Hematopoietic multipotent progenitor cell treated with erythropoietin and hydrocortisone succinate and interleukin-3 and kit ligand, for 6 days (in vitro differentiated cells): Measurements from ENCODE around the gene PDZRN3.
"Not testable (repeated sequence)": the region's sequence is repeated elsewhere in the genome, so short reads cannot be mapped to it uniquely, and the experiment has no call there.

Experiments
- DNase-seq: peaks from one replicate; pipeline ENCODE4 v3.0.0-alpha.2; 2015

PDZRN3 gene

DNA sequence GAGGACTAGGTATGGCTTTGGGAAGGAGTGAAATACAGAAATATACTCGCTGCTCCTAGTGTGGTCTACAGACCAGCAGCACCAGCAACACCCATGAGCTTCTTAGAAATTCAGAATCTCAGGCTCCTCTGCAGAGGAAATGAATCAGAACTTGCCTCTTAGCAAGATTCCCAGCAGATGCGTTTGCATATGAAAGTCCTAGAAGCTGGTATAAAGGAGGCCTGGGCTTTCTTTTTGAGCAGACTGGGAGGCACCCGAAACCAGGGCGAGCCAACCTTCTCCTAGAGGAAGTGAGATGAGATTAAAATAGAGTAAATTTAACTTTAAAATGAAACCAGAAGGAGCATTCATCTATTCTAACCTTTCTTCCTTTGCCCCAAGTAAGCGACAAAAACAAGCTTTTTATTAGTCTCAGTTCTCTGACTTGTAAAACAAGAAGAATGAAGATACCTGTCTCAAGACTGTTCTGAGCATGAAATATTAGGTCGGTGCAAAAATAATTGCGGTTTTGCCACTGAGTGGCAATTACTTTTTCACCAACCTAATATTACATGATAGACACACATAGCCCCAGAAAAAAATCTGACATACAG lies 140.0 kb downstream of the PDZRN3 start:
- DNase-seq = no peak

DNA sequence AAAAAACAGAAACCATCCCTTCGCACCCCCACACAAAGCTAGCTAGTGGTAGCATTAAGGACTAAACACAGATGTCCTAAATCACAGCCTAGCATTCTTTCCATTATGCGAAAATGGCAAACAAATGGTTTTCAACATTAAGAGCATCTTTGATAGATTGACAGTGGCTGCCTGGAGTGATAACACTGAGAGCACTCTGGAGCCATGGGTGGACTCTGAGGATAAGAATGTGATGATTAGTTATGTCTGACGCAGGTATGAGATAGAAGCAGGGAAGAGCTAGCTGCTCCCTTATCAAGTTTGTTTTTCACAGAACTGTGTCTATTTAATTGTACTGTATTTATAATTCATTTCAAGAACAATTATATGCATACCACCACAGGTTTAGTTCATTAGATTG lies 142.9 kb downstream of the PDZRN3 start:
- DNase-seq = no peak

DNA sequence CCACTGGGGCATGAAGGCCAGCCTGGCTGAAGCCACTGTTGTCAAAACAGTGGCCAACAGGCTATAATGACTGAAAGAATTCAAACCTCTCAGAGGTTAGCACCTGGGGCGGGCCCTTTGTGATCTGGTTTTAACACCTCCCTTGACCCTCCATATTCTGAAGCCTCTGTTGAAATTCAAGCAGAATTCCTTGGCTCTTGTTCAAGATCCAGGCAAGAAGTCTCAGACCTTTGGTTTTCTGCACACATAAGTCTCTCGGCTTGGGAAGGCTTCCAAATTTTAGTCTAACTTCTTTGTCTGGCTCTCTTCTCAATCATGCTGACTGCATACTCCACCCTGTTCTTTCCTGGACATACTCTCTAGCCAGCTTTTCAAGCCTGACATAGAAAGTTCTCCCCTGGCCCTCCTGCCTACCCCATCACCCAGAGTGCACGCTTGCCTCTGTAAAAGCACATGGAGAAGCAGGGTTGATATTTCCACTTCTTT lies 144.5 kb downstream of the PDZRN3 start:
- DNase-seq = no peak

GRCh38 chr3:73479325-73479724 lies 145.4 kb downstream of the PDZRN3 start:
- no peak for DNase-seq

DNA sequence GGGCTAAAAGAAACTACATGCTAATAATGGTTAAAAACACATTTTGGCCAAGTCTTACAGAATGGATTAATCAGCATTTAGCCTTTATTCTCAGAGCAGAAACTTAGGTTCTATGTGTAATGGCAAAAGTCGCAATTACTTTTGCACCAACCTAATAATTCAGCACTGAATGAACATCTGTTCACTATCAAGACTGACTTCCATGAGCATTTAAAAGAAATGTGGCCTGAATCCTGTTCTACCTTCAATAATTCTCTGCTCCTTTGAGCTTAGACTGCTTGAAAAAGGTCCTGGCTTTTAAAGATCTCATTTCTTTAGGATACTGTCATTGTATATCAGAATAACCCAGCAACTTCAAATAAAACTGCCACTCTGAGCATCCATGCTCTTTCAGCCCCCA lies 145.9 kb downstream of the PDZRN3 start:
- no peak for DNase-seq

- DNase-seq = no peak
Measured at GRCh38 chr3:73475717-73476116, 149.0 kb downstream of the PDZRN3 start.

- no peak for DNase-seq
Measured at GRCh38 chr3:73475175-73475574, 149.6 kb downstream of the PDZRN3 start.

GRCh38 chr3:73474619-73475018 lies 150.1 kb downstream of the PDZRN3 start:
- DNase-seq = no peak

DNA sequence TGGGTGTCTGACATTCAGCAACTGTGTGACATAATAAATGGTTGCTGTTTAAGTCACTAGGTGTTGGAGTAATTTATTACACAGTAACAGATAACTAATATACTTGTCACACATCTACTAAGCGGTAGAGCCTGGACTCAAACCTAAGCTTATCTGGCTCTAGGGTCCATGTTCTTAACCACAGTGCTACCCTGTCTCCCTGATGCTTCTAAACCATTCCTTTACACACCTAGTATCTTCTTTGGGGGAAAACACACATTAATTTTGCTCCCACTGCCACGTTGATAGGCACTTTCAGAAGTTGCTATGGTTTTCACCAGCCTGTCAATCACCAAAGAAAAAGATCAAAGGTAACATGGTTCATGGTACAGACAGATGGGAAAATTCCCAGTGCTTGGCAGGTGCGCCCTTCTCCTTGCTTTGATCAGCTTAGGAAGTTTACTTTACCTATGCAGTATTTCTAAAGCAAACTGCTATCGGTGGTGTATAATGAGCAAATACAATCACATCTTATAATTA lies 150.8 kb downstream of the PDZRN3 start:
- DNase-seq = no peak

DNA sequence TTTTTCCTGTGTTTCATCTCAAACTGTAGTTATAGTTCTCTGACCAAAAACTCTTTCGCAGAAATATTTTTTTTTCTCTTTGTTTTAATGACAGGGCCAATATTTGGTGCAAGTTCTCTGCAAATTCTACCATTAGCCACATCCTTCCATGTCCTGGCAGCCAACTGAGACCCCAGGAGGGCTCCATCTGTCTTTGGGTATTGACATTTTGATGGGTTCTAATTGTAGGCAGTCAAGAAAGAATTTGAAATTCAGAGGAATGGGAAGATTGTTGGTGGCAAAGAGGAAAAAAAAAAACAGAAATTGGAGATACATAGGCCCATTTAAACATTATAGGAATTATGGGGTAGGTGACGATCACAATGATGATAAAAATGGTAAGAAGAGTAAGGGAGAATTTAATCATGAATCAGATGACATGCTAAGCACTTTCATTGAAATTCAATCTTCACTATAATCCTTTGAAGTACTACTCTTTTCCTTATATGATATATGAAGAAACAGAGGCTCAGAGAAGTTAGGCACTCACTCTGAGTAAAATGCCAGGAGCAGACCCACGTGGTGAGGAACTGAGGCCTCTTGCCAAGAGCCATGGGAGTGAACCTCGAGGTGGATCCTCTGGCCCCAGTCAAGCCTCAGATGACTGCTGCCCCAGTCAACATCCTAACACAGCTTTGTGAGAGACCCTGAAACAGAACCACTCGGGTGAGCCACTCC lies 151.4 kb downstream of the PDZRN3 start:
- no peak for DNase-seq

GRCh38 chr3:73471986-73472787 lies 152.6 kb downstream of the PDZRN3 start:
- no peak for DNase-seq

GRCh38 chr3:73470860-73471259 lies 153.9 kb downstream of the PDZRN3 start:
- no peak for DNase-seq

- no peak for DNase-seq
Measured at GRCh38 chr3:73469331-73469730, 155.4 kb downstream of the PDZRN3 start.

DNA sequence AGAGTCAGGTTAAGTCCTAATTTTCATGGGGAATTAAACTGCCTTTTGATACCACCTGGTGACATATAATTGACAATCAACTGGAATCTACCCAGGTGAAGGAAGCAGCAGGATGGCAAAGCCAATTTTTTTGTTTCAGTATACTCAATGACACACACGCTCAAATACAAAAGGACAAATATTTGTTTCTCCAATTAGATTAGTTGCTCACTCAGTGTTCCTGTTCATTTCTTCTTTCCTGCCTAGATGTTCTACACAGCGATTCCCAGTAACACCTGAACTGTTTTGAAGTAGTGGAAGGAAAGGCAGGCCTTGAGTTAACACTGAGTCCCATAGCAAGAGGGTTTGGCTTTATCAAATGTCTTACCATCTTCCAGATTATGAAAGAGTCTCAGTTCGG lies 157.5 kb downstream of the PDZRN3 start:
- DNase-seq = no peak

DNA sequence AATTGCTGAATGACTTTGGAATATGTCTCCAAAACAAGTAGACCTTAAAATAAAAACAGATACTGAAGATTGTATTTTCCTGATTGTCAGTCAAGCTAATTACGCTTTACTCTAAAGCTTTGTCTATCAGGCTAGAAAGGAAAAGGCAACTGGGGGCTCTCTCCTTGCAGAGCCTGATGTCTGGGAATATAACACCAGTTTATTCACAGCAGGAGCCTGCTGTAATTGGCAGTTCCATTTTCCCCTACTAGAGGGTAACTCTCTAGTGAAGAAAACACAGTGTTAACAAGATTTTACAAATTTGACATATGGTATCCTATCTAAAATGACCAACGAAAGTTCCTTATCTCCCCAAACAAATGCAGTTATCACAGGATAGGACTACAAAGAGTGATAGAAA lies 158.8 kb downstream of the PDZRN3 start:
- DNase-seq = no peak

DNA sequence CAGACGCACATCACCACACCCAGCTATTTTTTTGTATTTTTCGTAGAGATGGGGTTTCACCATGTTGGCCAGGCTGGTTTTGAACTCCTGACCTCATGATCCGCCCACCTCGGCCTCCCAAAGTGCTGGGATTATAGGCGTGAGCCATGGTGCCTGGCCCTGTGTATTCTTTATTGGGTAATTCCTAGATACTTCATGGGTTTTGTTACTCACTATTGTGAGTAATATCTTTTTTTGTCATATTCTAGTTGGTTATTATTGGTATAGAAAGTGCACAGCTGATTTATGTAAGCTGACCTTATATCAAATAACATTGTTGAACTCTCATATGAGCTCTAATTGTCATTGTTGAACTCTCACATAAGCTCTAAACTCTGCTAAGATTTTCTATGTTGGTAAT lies 160.6 kb downstream of the PDZRN3 start:
- DNase-seq = not testable (repeated sequence)

- no peak for DNase-seq
Measured at GRCh38 chr3:73461547-73461946, 163.2 kb downstream of the PDZRN3 start.

DNA sequence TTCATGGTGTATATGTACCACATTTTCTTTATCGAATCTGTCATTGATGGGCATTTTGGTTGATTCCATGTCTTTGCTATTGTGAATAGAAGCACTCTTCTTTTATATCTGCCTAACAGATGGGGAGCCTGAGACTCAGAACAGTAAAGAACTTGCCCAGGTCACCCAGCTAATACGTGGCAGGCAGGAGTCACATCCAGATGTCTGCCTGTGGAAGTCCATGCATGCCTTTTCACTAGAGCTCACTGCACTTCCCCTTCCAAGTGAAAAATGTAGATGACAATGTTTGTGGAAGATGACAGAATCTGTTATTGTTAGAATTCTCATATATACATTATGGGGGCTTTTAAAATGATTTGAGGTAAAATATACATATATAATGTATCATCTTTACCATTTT lies 165.0 kb downstream of the PDZRN3 start:
- no peak for DNase-seq

DNA sequence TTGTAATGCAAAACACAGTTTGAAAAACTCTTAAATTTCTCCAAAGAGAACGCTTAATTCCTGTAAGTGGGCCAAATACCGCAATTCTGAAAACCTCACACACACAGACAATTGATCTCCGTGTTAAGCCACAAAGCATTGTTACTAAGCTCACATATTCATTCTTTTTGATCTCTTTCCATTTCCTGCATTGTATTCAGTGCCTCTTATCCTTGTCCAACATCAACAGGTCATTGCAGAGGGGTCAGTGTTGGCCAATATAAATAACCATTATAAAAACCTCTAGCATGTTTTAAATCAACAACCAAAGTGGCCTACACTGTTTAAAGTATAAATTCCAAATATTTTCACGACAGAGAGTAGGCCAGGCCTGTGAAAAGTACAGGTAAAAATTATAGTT lies 171.1 kb downstream of the PDZRN3 start:
- DNase-seq = no peak

DNA sequence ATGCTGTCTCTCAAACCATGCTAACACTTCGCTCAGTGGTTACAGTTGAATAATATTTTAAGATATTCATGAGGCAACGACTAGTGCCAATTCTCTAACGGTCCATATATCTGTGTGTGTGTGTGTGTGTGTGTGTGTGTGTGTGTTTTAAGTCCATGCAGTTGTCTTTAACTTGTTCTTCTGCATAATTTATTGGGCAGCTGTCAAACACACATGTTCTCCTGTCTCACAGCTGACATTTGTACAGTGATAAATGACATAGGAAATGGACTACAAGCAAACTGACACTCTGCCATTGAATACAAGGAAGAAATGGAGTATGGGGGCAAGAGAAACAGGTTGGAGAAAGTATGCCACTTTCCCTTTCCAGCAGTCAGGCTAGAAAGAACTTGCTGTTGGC lies 172.0 kb downstream of the PDZRN3 start:
- DNase-seq = no peak

DNA sequence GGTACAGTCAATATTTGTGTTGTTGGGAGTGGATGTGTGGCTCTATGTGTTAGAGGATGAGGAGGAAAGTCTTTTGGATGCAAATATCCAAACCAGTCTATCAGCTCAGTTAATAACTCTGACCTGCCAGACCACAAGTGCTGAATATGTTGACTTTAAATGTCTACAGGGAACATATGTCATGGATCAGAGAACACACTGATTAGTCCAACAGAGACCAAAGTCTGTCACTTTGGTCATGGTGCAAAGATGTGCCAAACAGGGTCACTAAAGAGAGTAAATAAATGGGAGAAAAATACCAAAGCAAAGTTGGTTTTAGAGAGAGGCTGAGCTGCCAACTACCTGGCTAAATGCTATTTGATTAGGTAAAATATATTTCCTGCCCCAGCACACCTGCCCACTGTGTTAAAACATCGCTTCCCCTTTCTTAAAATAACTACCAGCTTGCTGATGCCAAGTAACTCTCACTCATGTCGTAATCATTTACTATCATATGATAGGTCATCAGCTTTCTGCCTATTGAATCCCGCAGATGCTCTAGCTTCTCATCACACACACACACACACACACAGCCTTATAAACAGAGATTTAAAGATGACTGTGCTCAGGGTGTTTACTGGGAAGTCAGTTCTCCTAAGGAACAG lies 173.3 kb downstream of the PDZRN3 start:
- DNase-seq = no peak

DNA sequence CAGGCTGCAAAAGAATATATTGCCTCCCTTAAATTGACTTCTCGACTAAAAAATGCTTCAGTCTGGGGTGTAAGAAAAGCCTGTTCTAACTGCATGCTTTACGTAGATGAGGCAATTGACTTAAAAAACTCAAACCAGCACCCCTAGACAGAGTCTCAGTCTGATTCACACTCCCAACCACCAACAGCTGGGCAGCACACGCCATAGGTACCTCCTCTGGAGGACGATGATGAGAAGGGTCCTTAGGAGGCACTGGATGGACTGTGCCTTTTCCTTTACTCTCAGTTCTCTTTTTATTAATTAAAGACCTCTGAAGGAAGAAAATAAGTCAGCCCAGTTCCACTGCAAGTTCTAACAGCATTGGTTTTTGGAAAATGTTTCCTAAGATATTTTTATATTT lies 175.0 kb downstream of the PDZRN3 start:
- no peak for DNase-seq

DNA sequence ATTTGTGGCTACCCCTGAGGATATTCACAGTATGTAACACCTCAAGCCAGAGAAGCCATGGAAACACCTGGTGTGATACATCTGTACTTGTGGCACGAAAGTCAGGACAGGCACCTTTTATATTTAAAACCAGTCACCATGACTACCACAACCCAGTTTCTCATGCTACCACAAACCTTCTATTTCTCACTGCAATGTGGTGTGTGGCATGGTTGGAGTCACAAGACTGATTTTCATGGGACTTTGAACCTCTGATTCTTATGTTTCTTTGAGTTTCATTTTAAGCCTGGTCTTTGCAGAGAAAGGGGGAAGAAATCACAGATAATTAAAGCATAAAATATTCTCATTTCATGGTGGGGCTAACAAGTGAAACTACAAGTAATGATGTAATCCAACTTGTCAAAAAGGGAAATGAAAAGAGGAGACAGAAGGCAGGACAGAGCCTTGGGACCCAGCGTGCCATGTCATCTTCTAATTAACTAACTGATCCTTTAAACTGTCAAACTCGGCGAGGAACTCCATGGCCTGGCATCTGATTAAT lies 175.9 kb downstream of the PDZRN3 start:
- no peak for DNase-seq
